Adrenal gland (tissue), 12 donors: ENCODE results near the gene DUSP21. TPM values are rescaled to one million over a fixed set of nuclear protein-coding genes. Genes with fewer than 3 reads are reported as not detected.
"Not testable (repeated sequence)": the region's sequence is repeated elsewhere in the genome, so short reads cannot be mapped to it uniquely, and the experiment has no call there.

ENCODE experiments used
- DNase-seq, 7 donors: peaks; one replicate each; pipeline ENCODE4 v3.0.0-alpha.2; 2019 to 2020
- H3K27ac ChIP-seq, 5 donors: fragments of 200-600 bp; sonication (generic) in 4 of 5; 1 replicate in 3 of 5; 2 replicates in 2 of 5; pipeline versions ENCODE4 v1.5.1 to v1.8.0; 2016 to 2020; ENCODE audit warnings: mild to moderate bottlenecking in 1 of 5
- H3K27me3 ChIP-seq: fragments of 200-600 bp; 2 replicates; pipeline ENCODE4 v1.8.0; 2021
- H3K36me3 ChIP-seq, 2 donors: fragments of 200-600 bp; replicated peaks in 1 of 2; 1 replicate in 1 of 2; 2 replicates in 1 of 2; pipeline versions ENCODE4 v1.5.1 to v1.8.0; 2018 to 2022
- H3K4me1 ChIP-seq, 2 donors: fragments of 200-600 bp; replicated peaks in 1 of 2; 1 replicate in 1 of 2; 2 replicates in 1 of 2; pipeline versions ENCODE4 v1.5.1 to v1.8.0; 2018 to 2021
- H3K4me3 ChIP-seq, 4 donors: fragments of 200-600 bp; sonication (generic) in 3 of 4; one replicate each; pipeline ENCODE4 v1.5.1; 2016 to 2018
- H3K9me3 ChIP-seq, 3 donors: fragments of 200-600 bp; sonication (generic) in 1 of 3; replicated peaks in 1 of 3; 1 replicate in 2 of 3; 2 replicates in 1 of 3; pipeline versions ENCODE4 v1.5.1 to v1.8.0; 2016 to 2021
- CTCF ChIP-seq, 6 experiments: fragments of 450-650 bp in 4 of 6; fragments of 200-600 bp in 2 of 6; sonication (generic) in 1 of 6; IDR thresholded peaks; 1 replicate in 5 of 6; 2 replicates in 1 of 6; pipeline versions ENCODE4 v1.5.1 to v1.8.0; 2016 to 2021; ENCODE audit warnings: antibody characterized with exemption in 6 of 6, mild to moderate bottlenecking in 2 of 6, moderate library complexity in 1 of 6
- POLR2A ChIP-seq, 2 donors: fragments of 450-650 bp; IDR thresholded peaks; one replicate each; pipeline ENCODE4 v1.6.1; 2017; ENCODE audit warnings: antibody characterized with exemption in 2 of 2, mild to moderate bottlenecking in 2 of 2, moderate library complexity in 1 of 2
- WGBS, 4 donors: extraction: QIAGEN DNeasy Blood & Tissue Kit in 2 of 4; methylation state at CpG; one replicate each; pipeline versions ENCODE4 v1.1.5 to v1.1.7; 2013 to 2017; 5-methylcytosine and 5-hydroxymethylcytosine counted together
- intact Hi-C, 2 donors: fragments of 100-400 bp; cut with DNase I; formaldehyde crosslinking; loops; one replicate each; pipeline versions ENCODE4 v1.14.1 to v1.15.0; 2022 to 2023
- polyA plus RNA-seq, 3 donors: library from polyadenylated mRNA; stranded (reverse); fragments of 200-250 nt in 2 of 3; fragments of 350-450 nt in 1 of 3; fragmentation: Illumina TruSeq in 1 of 3; extraction: RNeasy Lipid Tissue Mini Kit (QIAGEN cat#74804) in 1 of 3; gene quantifications; one replicate each; pipeline ENCODE4 v1.2.3, GENCODE V29; 2013 to 2014
- total RNA-seq, 9 donors: library from RNA; depleted of rRNA in 4 of 9; stranded (reverse); fragments of >200 nt in 4 of 9; fragments of 120-200 nt in 1 of 9; fragmentation: NEBNext Ultra II Directional in 1 of 9; extraction: Animal tissue kit (Norgen Biotek cat#: 25700) in 1 of 9; gene quantifications; one replicate each; pipeline versions ENCODE4 v1.1.0 to v1.2.4, GENCODE V29; 2013 to 2023
- donor health status: healthy with polysubstance abuse.
- donor health status: Bipolar disorder and iron deficiency.
- donor health status: DM: yes; HTN: yes; CAD: no.
- donor health status: DM: no; HTN: no; CAD: no.
- donor health status: DM: no; HTN: no; CAD: no.
- donor health status: DM: yes; HTN: yes; CAD: no.

Gene DUSP21
- total and polyA plus RNA-seq, 12 donors = not detected

- intact Hi-C loops = no loop called here
- 80 to 89% (median 87%) methylated on average over 8 to 10 of the region's 10 CpGs for WGBS, 4 donors
- Histone ChIP-seq H3K4me3 (no peak overlapping the region), H3K27me3 (no peaks in the 10 kb centered on the region), H3K27ac (no peak overlapping the region), H3K4me1 (no peaks in the 10 kb centered on the region), H3K9me3 (no peaks in the 10 kb centered on the region), H3K36me3 (no peaks in the 10 kb centered on the region)
- no peak for DNase-seq
- TF ChIP-seq CTCF (IDR thresholded peaks at IDR 0.05) (no peak), POLR2A (IDR thresholded peaks at IDR 0.05) (no peak)
Measured at GRCh38 chrX:44842550-44843317, 1.1 kb upstream of the DUSP21 start.

GRCh38 chrX:44843318-44843702, 511 bp upstream of the DUSP21 start:
- no peak for DNase-seq
- H3K36me3 ChIP-seq = no peaks in the 10 kb centered on the region
- H3K27ac ChIP-seq = no peak overlapping the region
- intact Hi-C loops = no loop called here
- no peak overlapping the region for H3K4me3 ChIP-seq
- TF ChIP-seq CTCF (IDR thresholded peaks at IDR 0.05) (no peak), POLR2A (IDR thresholded peaks at IDR 0.05) (no peak)
- no peaks in the 10 kb centered on the region for H3K27me3 ChIP-seq
- no peaks in the 10 kb centered on the region for H3K4me1 ChIP-seq
- WGBS, 4 donors = 88 to 90% (median 89%) methylated on average over 2 of the region's 2 CpGs
- H3K9me3 ChIP-seq = no peaks in the 10 kb centered on the region

GRCh38 chrX:44844204-44844603, 383 bp downstream of the DUSP21 start:
- 94 to 97% (median 95%) methylated on average over 17 to 26 of the region's 26 CpGs for WGBS, 4 donors
- no peaks in the 10 kb centered on the region for H3K9me3 ChIP-seq
- TF ChIP-seq CTCF (IDR thresholded peaks at IDR 0.05) (no peak), POLR2A (IDR thresholded peaks at IDR 0.05) (no peak)
- H3K36me3 ChIP-seq = no peaks in the 10 kb centered on the region
- DNase-seq = no peak
- no peak overlapping the region for H3K4me3 ChIP-seq
- intact Hi-C loops = no loop called here
- no peaks in the 10 kb centered on the region for H3K4me1 ChIP-seq
- no peak overlapping the region for H3K27ac ChIP-seq
- no peaks in the 10 kb centered on the region for H3K27me3 ChIP-seq

- H3K4me3 ChIP-seq, H3K4me1 ChIP-seq, H3K9me3 ChIP-seq, intact Hi-C loops, DNase-seq, H3K27me3 ChIP-seq, H3K27ac ChIP-seq, H3K36me3 ChIP-seq: not testable (repeated sequence)
- WGBS, 4 donors = 77 to 84% (median 80%) methylated on average over 4 to 6 of the region's 6 CpGs
Measured at GRCh38 chrX:44850891-44851290, 7.1 kb downstream of the DUSP21 start.

DNA sequence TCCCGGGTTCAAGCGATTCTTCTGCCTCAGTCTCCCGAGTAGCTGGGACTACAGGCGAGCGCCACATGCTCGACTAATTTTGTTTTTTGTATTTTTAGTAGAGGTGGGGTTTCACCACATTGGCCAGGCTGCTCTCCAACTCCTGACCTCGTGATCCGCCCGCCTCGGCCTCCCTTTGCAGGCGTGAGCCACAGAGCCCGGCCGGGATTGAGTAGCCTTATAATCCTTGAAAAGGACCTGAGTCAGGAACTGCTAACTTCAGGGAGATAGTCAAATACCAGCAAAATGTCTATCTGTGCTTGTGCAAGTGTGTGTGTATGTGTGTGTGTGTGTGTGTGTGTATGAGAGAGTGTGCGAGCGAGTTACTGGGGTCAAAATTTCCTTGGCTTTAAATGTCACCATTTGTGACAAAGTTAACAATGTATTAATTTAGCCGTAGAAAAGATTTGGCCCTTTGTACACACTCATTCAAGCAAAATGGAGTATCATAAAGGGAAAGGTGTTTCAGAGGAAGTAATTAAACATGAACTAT, 27.4 kb downstream of the DUSP21 start:
- H3K4me1 ChIP-seq = peaks cover 4 to 28% of the 10 kb centered on the region in 2 donors
- no peaks in the 10 kb centered on the region for H3K27me3 ChIP-seq
- peak overlapping the region in 1 of 5 donors; percentile 98 for H3K27ac ChIP-seq
- TF ChIP-seq POLR2A (IDR thresholded peaks at IDR 0.05) (no peak), CTCF (IDR thresholded peaks at IDR 0.05) (no peak)
- peak overlapping the region in 1 of 4 donors; percentile 92 for H3K4me3 ChIP-seq
- 52 to 77% (median 71%) methylated on average over 11 to 16 of the region's 16 CpGs for WGBS, 4 donors
- no peaks in the 10 kb centered on the region for H3K36me3 ChIP-seq
- intact Hi-C loops = no loop called here
- no peaks in the 10 kb centered on the region for H3K9me3 ChIP-seq
- DNase-seq = peak in 5 of 7 donors; percentile 13 to 35 (median 29)
